Subcutaneous abdominal adipose tissue (tissue), 5 donors: ENCODE measurements around the gene SPSB2.

ENCODE experiments used
- H3K27ac ChIP-seq: one replicate; pipeline ENCODE4 v1.7.0; 2013; ENCODE audit warnings: low read depth, mild to moderate bottlenecking, inconsistent platforms, low read length, moderate library complexity
- H3K27me3 ChIP-seq, 5 donors: one replicate each; pipeline ENCODE4 v1.7.0; 2013; ENCODE audit warnings: low read length in 5 of 5, inconsistent platforms in 1 of 5; ENCODE audit not compliant: control insufficient read depth in 5 of 5, insufficient read depth in 4 of 5
- H3K36me3 ChIP-seq, 5 donors: one replicate each; pipeline ENCODE4 v1.7.0; 2013; ENCODE audit warnings: low read length in 5 of 5; ENCODE audit not compliant: control insufficient read depth in 5 of 5, insufficient read depth in 5 of 5
- H3K4me1 ChIP-seq, 5 donors: one replicate each; pipeline ENCODE4 v1.7.0; 2013; ENCODE audit warnings: low read length in 5 of 5, mild to moderate bottlenecking in 3 of 5, moderate library complexity in 1 of 5; ENCODE audit not compliant: control insufficient read depth in 5 of 5, insufficient read depth in 5 of 5
- H3K4me3 ChIP-seq, 5 donors: one replicate each; pipeline ENCODE4 v1.7.0; 2013; ENCODE audit warnings: low read length in 5 of 5, low read depth in 1 of 5
- H3K9ac ChIP-seq, 5 donors: one replicate each; pipeline ENCODE4 v1.7.0; 2013; ENCODE audit warnings: low read length in 5 of 5, mild to moderate bottlenecking in 4 of 5, moderate library complexity in 3 of 5
- H3K9me3 ChIP-seq, 5 donors: one replicate each; pipeline ENCODE4 v1.7.0; 2013; ENCODE audit warnings: low read length in 5 of 5; ENCODE audit not compliant: control insufficient read depth in 5 of 5
- donor health status: healthy.
- donor health status: healthy.
- donor health status: healthy.
- donor health status: healthy.
- donor health status: healthy.

SPSB2 gene, protein sequence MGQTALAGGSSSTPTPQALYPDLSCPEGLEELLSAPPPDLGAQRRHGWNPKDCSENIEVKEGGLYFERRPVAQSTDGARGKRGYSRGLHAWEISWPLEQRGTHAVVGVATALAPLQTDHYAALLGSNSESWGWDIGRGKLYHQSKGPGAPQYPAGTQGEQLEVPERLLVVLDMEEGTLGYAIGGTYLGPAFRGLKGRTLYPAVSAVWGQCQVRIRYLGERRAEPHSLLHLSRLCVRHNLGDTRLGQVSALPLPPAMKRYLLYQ

DNA sequence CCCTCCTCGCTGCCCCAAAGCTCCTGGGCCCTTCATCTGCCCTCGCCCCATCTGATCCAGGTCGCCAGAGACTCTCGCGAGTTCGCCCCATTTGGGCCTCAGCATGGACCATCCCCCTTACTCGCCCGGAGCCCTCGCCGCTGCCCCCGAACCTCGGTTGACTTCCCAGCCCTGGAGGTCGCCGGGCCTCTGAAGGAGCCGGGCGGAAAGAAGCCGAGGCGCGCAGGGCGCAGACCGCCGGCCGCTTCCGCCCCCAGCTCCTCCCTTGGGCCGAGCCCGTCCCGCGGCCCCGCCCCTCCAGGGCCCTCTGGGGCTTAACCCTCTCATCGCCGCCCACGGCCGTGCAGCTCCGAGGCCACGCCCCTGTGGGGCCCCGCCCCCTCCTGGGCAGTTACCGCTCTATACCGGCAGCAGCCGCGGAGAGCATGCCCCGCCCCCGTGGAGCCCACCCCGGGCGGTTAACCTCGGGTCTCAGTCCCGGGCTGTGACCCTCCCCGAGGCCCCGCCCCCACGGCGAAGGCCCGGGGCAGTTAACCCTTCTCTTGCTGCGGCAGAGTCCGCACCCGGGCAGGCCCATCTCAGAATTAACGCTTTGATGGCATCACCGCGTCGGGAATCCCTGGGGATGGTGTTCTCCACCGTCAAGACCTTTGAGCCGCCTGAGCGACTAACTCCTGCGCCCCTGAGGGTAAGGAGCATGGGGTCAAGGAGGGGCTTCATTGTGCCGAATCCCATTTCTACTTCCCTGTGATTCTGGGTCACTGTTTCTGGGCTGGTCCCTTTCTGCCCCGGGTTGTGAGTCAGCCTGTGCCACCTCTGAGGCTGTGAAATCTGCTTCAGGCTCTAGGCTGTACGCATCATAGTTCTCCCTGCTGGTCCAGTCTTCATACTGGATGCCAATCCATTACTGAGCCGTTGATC, at the start of gene SPSB2:
SPSB2 (minus strand) TSS at position 210 of the 921 bp plus-strand sequence. CDS start 402 bp downstream, outside the sequence.
- peak within 1 kb of the TSS; percentile 83 to 96 (median 88) for H3K4me3 ChIP-seq
- peak within 1 kb of the TSS; percentile 6 to 92 (median 89) for H3K9ac ChIP-seq
- H3K27me3 ChIP-seq = no peaks in the 10 kb centered on the region
- H3K36me3 ChIP-seq = peaks cover 0 to 23% (median 18%) of the 10 kb centered on the region in 5 donors
- peaks cover 5 to 46% (median 39%) of the 10 kb centered on the region in 5 donors for H3K4me1 ChIP-seq
- H3K27ac ChIP-seq = peak within 1 kb of the TSS; percentile 86
- no peaks in the 10 kb centered on the region for H3K9me3 ChIP-seq

DNA sequence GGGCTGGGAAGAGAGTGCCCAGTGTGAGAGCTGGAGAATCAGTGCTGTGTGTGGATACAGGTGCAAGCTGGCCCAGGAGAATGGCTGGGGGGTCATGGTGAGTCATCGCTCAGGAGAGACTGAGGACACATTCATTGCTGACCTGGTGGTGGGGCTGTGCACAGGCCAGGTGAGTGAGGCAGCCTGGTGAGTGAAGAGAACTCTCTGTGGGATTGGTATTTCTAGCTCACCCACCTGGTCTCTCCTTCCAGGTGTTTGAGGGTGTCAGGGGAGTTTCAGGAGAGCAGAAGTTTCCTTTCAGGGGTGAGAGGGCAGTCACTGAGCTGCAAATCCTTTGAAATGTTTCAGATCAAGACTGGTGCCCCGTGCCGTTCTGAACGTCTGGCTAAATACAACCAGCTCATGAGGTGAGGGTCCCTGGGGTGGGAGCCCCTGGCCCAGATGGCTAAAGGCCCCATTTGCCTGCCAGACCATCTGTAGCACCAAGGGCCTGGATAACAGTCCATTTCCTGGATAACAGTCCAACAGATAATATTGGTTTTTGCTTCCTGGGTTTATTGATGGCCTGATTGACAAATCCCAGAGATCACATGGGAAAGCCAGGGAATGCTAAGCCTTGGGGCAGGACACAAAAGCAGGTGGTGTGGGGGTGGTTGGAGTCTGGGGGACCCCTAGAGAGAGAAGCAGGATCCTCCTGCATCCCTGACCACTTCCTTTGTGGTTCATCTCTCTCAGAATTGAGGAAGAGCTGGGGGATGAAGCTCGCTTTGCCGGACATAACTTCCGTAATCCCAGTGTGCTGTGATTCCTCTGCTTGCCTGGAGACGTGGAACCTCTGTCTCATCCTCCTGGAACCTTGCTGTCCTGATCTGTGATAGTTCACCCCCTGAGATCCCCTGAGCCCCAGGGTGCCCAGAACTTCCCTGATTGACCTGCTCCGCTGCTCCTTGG, 49.2 kb upstream of the SPSB2 start:
- no peak overlapping the region for H3K9ac ChIP-seq
- peaks cover 0 to 4% (median 0%) of the 10 kb centered on the region in 5 donors for H3K27me3 ChIP-seq
- H3K27ac ChIP-seq = no peak overlapping the region
- peak overlapping the region in 2 of 5 donors; percentile 22 to 36 for H3K4me3 ChIP-seq
- peaks cover 9 to 49% (median 36%) of the 10 kb centered on the region in 5 donors for H3K4me1 ChIP-seq
- H3K36me3 ChIP-seq = peaks cover 0 to 5% (median 0%) of the 10 kb centered on the region in 5 donors
- no peaks in the 10 kb centered on the region for H3K9me3 ChIP-seq

DNA sequence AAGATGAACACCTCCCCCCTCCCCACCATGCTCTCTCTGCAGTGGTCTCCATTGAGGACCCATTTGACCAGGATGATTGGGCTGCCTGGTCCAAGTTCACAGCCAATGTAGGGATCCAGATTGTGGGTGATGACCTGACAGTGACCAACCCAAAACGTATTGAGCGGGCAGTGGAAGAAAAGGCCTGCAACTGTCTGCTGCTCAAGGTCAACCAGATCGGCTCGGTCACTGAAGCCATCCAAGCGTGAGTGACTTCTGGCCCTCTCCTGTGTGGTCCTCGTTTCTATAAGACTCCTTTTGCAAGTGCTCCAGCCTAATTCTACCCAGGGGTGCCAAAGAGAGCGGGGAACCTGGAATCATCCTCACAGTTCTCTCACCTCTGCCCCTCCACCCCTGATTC, 48.4 kb upstream of the SPSB2 start:
- Histone ChIP-seq H3K36me3 (peaks cover 0 to 7% (median 0%) of the 10 kb centered on the region in 5 donors), H3K27me3 (peaks cover 0 to 6% (median 3%) of the 10 kb centered on the region in 5 donors), H3K9ac (no peak overlapping the region), H3K4me3 (no peak overlapping the region), H3K4me1 (peaks cover 9 to 42% (median 29%) of the 10 kb centered on the region in 5 donors), H3K9me3 (no peaks in the 10 kb centered on the region), H3K27ac (no peak overlapping the region)

DNA sequence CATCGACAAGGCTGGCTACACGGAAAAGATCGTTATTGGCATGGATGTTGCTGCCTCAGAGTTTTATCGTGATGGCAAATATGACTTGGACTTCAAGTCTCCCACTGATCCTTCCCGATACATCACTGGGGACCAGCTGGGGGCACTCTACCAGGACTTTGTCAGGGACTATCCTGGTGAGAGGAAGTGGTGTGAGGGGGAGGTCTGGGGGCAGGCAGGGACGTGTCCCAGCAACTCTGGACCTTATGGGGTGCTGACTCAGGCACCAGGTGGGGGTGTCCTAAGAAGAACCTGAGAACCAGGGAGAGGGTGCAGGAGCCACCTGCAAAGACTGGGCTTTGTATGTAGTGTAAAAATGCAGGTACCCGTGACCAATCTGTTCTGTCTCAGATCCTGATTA, 46.5 kb upstream of the SPSB2 start:
- peaks cover 3 to 31% (median 16%) of the 10 kb centered on the region in 5 donors for H3K4me1 ChIP-seq
- peaks cover 9 to 21% (median 19%) of the 10 kb centered on the region in 5 donors for H3K27me3 ChIP-seq
- no peaks in the 10 kb centered on the region for H3K9me3 ChIP-seq
- no peak overlapping the region for H3K27ac ChIP-seq
- H3K4me3 ChIP-seq = no peak overlapping the region
- H3K36me3 ChIP-seq = peaks cover 0 to 7% (median 0%) of the 10 kb centered on the region in 5 donors
- H3K9ac ChIP-seq = no peak overlapping the region

DNA sequence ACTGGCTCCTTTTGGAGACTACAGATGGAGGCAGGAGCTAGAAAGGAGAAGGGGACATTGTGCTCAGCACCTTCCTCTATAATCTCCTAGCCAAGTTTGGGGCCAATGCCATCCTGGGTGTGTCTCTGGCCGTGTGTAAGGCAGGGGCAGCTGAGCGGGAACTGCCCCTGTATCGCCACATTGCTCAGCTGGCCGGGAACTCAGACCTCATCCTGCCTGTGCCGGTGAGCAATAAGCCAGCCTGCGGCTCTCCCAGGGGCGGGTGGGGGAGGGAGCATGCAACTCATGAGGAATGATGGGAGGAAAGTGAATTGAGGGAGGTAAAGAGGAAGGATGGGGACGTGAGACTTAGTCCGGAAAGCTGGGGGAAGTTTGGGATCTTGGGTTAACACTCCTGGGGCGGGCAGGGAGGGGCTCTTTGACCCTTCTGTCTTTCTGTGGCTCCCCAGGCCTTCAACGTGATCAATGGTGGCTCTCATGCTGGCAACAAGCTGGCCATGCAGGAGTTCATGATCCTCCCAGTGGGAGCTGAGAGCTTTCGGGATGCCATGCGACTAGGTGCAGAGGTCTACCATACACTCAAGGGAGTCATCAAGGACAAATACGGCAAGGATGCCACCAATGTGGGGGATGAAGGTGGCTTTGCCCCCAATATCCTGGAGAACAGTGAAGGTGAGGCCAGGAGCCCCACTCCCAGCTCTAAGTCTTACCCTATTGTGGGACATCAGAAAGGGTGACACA, 44.6 kb upstream of the SPSB2 start:
- no peak overlapping the region for H3K27ac ChIP-seq
- no peak overlapping the region for H3K9ac ChIP-seq
- peaks cover 0 to 23% (median 14%) of the 10 kb centered on the region in 5 donors for H3K4me1 ChIP-seq
- H3K36me3 ChIP-seq = peaks cover 0 to 7% (median 0%) of the 10 kb centered on the region in 5 donors
- no peaks in the 10 kb centered on the region for H3K9me3 ChIP-seq
- H3K27me3 ChIP-seq = peaks cover 14 to 33% (median 32%) of the 10 kb centered on the region in 5 donors
- H3K4me3 ChIP-seq = no peak overlapping the region

DNA sequence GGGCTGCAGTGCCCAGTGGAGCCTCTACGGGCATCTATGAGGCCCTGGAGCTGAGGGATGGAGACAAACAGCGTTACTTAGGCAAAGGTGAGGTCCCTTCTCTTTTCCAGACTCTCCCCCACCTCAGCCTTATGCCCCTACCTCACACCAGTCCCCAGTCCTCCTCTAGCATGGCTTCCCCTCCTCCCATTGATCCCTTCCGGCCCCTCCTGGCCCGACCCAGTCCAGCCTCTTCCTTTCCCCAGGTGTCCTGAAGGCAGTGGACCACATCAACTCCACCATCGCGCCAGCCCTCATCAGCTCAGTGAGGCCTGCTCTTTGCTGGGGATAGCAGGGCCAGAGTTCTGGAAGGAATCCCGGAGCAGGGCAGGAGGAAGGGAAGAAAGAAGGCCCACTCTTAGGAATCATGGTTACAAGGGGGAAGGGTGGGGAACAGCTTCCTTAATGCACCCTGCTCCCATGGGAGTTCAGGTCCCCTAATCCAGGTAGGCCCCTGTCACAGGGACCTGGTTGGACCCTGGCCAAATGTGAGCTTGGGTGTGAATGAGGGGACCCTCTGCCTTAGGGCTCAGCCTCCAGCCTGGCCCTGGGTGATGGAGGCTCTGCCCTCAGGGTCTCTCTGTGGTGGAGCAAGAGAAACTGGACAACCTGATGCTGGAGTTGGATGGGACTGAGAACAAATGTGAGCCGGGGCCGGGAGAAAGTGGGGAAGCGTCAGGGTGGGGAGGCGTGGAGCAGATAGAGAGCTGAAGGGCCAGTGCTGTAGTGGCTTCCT, 43.5 kb upstream of the SPSB2 start:
- Histone ChIP-seq H3K9ac (no peak overlapping the region), H3K9me3 (no peaks in the 10 kb centered on the region), H3K27ac (no peak overlapping the region), H3K27me3 (peaks cover 14 to 38% (median 35%) of the 10 kb centered on the region in 5 donors), H3K4me3 (no peak overlapping the region), H3K36me3 (peaks cover 0 to 7% (median 0%) of the 10 kb centered on the region in 5 donors), H3K4me1 (peaks cover 0 to 18% (median 14%) of the 10 kb centered on the region in 5 donors)

DNA sequence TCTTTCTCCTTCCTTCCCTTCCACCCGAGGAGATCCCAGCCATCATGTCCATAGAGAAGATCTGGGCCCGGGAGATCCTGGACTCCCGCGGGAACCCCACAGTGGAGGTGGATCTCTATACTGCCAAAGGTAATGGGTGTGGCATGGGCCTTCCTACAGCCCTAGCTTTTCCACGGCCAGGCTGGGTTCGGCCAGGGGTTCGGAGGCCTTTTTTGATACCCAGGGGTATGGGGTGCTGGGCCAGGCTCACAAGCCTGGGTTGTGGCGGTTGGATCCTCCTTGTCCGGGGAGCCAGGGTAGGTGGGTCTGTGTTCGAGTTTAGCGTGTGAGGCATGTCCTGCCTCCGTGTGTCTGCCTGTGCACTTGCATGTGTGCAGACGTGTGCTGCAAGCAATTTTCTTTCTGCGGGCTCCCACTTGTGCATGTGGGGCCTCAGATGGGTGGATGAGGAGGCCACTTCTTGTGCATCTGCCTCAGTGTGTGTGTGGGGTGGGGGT, 42.7 kb upstream of the SPSB2 start:
- Histone ChIP-seq H3K27ac (no peak overlapping the region), H3K36me3 (peaks cover 0 to 5% (median 0%) of the 10 kb centered on the region in 5 donors), H3K9ac (no peak overlapping the region)

DNA sequence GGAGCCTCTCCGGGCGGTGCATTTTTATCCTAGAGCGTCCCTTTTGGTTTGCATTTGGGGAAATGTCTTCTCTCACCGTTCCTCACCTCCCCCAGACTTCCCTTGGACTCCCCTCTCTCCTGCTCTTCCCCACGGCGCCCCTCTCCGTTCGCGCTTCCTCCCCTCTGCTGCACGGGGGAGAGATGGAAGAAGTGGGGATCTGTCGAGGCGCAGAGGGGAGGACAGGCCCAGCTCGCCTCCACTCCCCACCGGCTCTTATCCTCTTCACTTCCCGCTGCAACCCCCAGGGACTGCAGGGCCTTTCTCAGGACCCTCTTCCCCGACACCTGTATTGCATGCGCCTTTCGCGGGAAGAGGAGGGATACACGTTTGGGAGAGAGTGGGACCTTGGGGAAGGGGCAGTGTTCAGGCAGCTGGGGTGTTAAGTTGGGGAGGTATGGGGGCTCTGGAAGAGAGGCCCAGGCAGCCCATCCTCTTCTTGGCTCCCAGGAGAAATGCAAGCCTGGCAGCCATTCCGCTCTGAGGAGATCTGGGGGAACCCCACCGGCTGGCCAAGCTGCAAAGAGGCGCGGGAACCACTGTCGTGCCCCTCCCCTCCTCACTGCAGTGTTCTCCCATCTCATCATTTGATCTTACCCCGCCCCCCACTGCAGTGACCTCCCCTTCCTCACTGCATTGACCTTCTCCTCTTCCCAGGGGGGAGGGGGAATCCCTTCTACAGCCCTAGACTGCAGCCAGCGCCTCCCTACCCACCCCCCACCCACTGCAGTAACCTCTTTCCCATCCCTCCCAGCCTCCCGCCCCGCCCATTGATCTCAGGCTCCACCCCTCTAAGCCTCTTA, 42.1 kb upstream of the SPSB2 start:
- Histone ChIP-seq H3K27ac (no peak overlapping the region), H3K27me3 (peaks cover 14 to 40% (median 35%) of the 10 kb centered on the region in 5 donors), H3K9me3 (no peaks in the 10 kb centered on the region), H3K9ac (peak overlapping the region in 3 of 5 donors; percentile 43 to 54 (median 51)), H3K4me3 (peak overlapping the region; percentile 64 to 70 (median 68)), H3K36me3 (peaks cover 0 to 5% (median 0%) of the 10 kb centered on the region in 5 donors), H3K4me1 (peaks cover 0 to 18% (median 14%) of the 10 kb centered on the region in 5 donors)

More for the DNA sequence above, 42.7 kb upstream of the SPSB2 start:
- no peak overlapping the region for H3K4me3 ChIP-seq
- peaks cover 14 to 40% (median 35%) of the 10 kb centered on the region in 5 donors for H3K27me3 ChIP-seq
- H3K9me3 ChIP-seq = no peaks in the 10 kb centered on the region
- H3K4me1 ChIP-seq = peaks cover 0 to 18% (median 14%) of the 10 kb centered on the region in 5 donors
